MG63 (cell line): ENCODE measurements around the gene TMEM59L. TPM values are rescaled to one million over a fixed set of nuclear protein-coding genes. Genes with fewer than 3 reads are reported as not detected.

ENCODE experiments used
- DNase-seq: peaks from one replicate; pipeline ENCODE4 v3.0.0-alpha.2; 2020
- H3K27me3 ChIP-seq: fragments of 250-450 bp; sonication (Bioruptor Pico); 2 replicates; pipeline ENCODE4 v1.5.1; 2020; ENCODE audit warnings: mild to moderate bottlenecking, moderate library complexity
- H3K36me3 ChIP-seq: fragments of 250-450 bp; sonication (Bioruptor Pico); 2 replicates; pipeline ENCODE4 v1.5.1; 2020; ENCODE audit warnings: mild to moderate bottlenecking, moderate library complexity
- H3K4me3 ChIP-seq: fragments of 250-450 bp; sonication (Bioruptor Pico); 2 replicates; pipeline ENCODE4 v1.5.1; 2020; ENCODE audit warnings: mild to moderate bottlenecking, moderate library complexity
- H3K9me3 ChIP-seq: fragments of 250-450 bp; sonication (Bioruptor Pico); 2 replicates; pipeline ENCODE4 v1.5.1; 2020; ENCODE audit warnings: mild to moderate bottlenecking, moderate library complexity
- total RNA-seq: library from RNA; depleted of rRNA; stranded (reverse); fragments of >200 nt; shearing (Covaris generic); gene quantifications from 2 replicates; pipeline ENCODE4 v1.2.3, GENCODE V29; 2014; ENCODE audit warnings: low replicate concordance

The TMEM59L gene
- total RNA-seq, 1 experiment from 2014 or later = 0.36 TPM

GRCh38 chr19:18644196-18645034 lies 31.7 kb downstream of the TMEM59L start:
- Histone ChIP-seq H3K27me3 (no peaks in the 10 kb centered on the region), H3K4me3 (no peak overlapping the region), H3K36me3 (no peaks in the 10 kb centered on the region), H3K9me3 (peaks cover 2% of the 10 kb centered on the region; the same call in 1 of the 2 replicates)
- DNase-seq = no peak

GRCh38 chr19:18645035-18645511 lies 32.4 kb downstream of the TMEM59L start:
- Histone ChIP-seq H3K27me3 (no peaks in the 10 kb centered on the region), H3K9me3 (peaks cover 2% of the 10 kb centered on the region; the same call in 1 of the 2 replicates), H3K4me3 (no peak overlapping the region), H3K36me3 (no peaks in the 10 kb centered on the region)
- DNase-seq = peak; percentile 82

GRCh38 chr19:18646535-18647370 lies 34.1 kb downstream of the TMEM59L start:
- Histone ChIP-seq H3K4me3 (no peak overlapping the region), H3K36me3 (no peaks in the 10 kb centered on the region), H3K9me3 (peaks cover 2% of the 10 kb centered on the region; the same call in 1 of the 2 replicates), H3K27me3 (no peaks in the 10 kb centered on the region)
- no peak for DNase-seq

GRCh38 chr19:18647371-18647767 lies 34.7 kb downstream of the TMEM59L start:
- no peak for DNase-seq
- no peaks in the 10 kb centered on the region for H3K27me3 ChIP-seq
- H3K9me3 ChIP-seq = peaks cover 2% of the 10 kb centered on the region; the same call in 1 of the 2 replicates
- no peaks in the 10 kb centered on the region; the same call in 1 of the 2 replicates for H3K36me3 ChIP-seq
- H3K4me3 ChIP-seq = no peak overlapping the region

GRCh38 chr19:18647807-18648206 lies 35.1 kb downstream of the TMEM59L start:
- DNase-seq = no peak
- no peaks in the 10 kb centered on the region for H3K27me3 ChIP-seq
- H3K9me3 ChIP-seq = peaks cover 2% of the 10 kb centered on the region; the same call in 1 of the 2 replicates
- H3K36me3 ChIP-seq = no peaks in the 10 kb centered on the region; the same call in 1 of the 2 replicates
- H3K4me3 ChIP-seq = no peak overlapping the region

GRCh38 chr19:18648973-18649315 lies 36.3 kb downstream of the TMEM59L start:
- H3K36me3 ChIP-seq = no peaks in the 10 kb centered on the region; the same call in 1 of the 2 replicates
- H3K4me3 ChIP-seq = no peak overlapping the region
- no peak for DNase-seq
- no peaks in the 10 kb centered on the region for H3K27me3 ChIP-seq
- peaks cover 1% of the 10 kb centered on the region; the same call in 1 of the 2 replicates for H3K9me3 ChIP-seq

GRCh38 chr19:18649371-18650020 lies 36.8 kb downstream of the TMEM59L start:
- no peak for DNase-seq
- Histone ChIP-seq H3K9me3 (no peaks in the 10 kb centered on the region), H3K27me3 (no peaks in the 10 kb centered on the region), H3K4me3 (no peak overlapping the region), H3K36me3 (no peaks in the 10 kb centered on the region; the same call in 1 of the 2 replicates)

GRCh38 chr19:18650021-18650390 lies 37.3 kb downstream of the TMEM59L start:
- no peak overlapping the region for H3K4me3 ChIP-seq
- no peaks in the 10 kb centered on the region; the same call in 1 of the 2 replicates for H3K36me3 ChIP-seq
- no peaks in the 10 kb centered on the region for H3K9me3 ChIP-seq
- peak; percentile 30 for DNase-seq
- no peaks in the 10 kb centered on the region for H3K27me3 ChIP-seq

GRCh38 chr19:18650468-18651041 lies 37.9 kb downstream of the TMEM59L start:
- Histone ChIP-seq H3K36me3 (no peaks in the 10 kb centered on the region; the same call in 1 of the 2 replicates), H3K4me3 (no peak overlapping the region), H3K9me3 (no peaks in the 10 kb centered on the region), H3K27me3 (no peaks in the 10 kb centered on the region)
- DNase-seq = peak; percentile 97

GRCh38 chr19:18651300-18651699 lies 38.6 kb downstream of the TMEM59L start:
- Histone ChIP-seq H3K36me3 (no peaks in the 10 kb centered on the region; the same call in 1 of the 2 replicates), H3K4me3 (no peak overlapping the region), H3K27me3 (no peaks in the 10 kb centered on the region), H3K9me3 (no peaks in the 10 kb centered on the region)
- DNase-seq = no peak

- no peak overlapping the region for H3K4me3 ChIP-seq
- H3K9me3 ChIP-seq = no peaks in the 10 kb centered on the region
- no peak for DNase-seq
- H3K27me3 ChIP-seq = no peaks in the 10 kb centered on the region
- H3K36me3 ChIP-seq = no peaks in the 10 kb centered on the region; the same call in 1 of the 2 replicates
Measured at GRCh38 chr19:18651733-18652132, 39.1 kb downstream of the TMEM59L start.

- no peak overlapping the region for H3K4me3 ChIP-seq
- no peaks in the 10 kb centered on the region for H3K27me3 ChIP-seq
- no peak for DNase-seq
- H3K9me3 ChIP-seq = no peaks in the 10 kb centered on the region
- H3K36me3 ChIP-seq = no peaks in the 10 kb centered on the region; the same call in 1 of the 2 replicates
Measured at GRCh38 chr19:18653853-18654252, 41.2 kb downstream of the TMEM59L start.

- no peak for DNase-seq
- Histone ChIP-seq H3K9me3 (no peaks in the 10 kb centered on the region), H3K36me3 (no peaks in the 10 kb centered on the region; the same call in 1 of the 2 replicates), H3K27me3 (no peaks in the 10 kb centered on the region), H3K4me3 (no peak overlapping the region)
Measured at GRCh38 chr19:18654469-18654868, 41.8 kb downstream of the TMEM59L start.

GRCh38 chr19:18655173-18655844 lies 42.6 kb downstream of the TMEM59L start:
- H3K27me3 ChIP-seq = no peaks in the 10 kb centered on the region
- H3K4me3 ChIP-seq = no peak overlapping the region
- DNase-seq = no peak
- no peaks in the 10 kb centered on the region; the same call in 1 of the 2 replicates for H3K36me3 ChIP-seq
- H3K9me3 ChIP-seq = no peaks in the 10 kb centered on the region

- no peaks in the 10 kb centered on the region; the same call in 1 of the 2 replicates for H3K36me3 ChIP-seq
- DNase-seq = no peak
- H3K4me3 ChIP-seq = no peak overlapping the region
- H3K9me3 ChIP-seq = no peaks in the 10 kb centered on the region
- no peaks in the 10 kb centered on the region for H3K27me3 ChIP-seq
Measured at GRCh38 chr19:18656337-18657086, 43.8 kb downstream of the TMEM59L start.
